A673 (cell line): ENCODE measurements around the gene RERGL. TPM values are rescaled to one million over a fixed set of nuclear protein-coding genes. Genes with fewer than 3 reads are reported as not detected.
A peak's percentile ranks its signal among the peaks of the same experiment; 100 is the strongest.

Experiments
- Bru-seq: library from RNA; stranded (reverse); fragments of 400-500 nt; gene quantifications from one replicate; lab custom pipeline; 2021; lab: Mats Ljungman, UMichigan
- BruChase-seq, 2 experiments: library from RNA; stranded (reverse); fragments of 400-500 nt; gene quantifications; one replicate each; lab custom pipeline; 2021; lab: Mats Ljungman, UMichigan
- BruUV-seq: library from RNA; stranded (reverse); fragments of 400-500 nt; replicated peaks from 2 replicates; lab custom pipeline; 2021; lab: Mats Ljungman, UMichigan
- CTCF ChIA-PET: fragments of 300-600 bp; sonication (Branson Sonifier 250); formaldehyde crosslinking; loops from one replicate; lab custom pipeline; 2022; ENCODE audit warnings: antibody characterized with exemption; lab: Charles Lee
- POLR2A ChIA-PET: fragments of 300-600 bp; sonication (Branson Sonifier 250); formaldehyde crosslinking; loops from one replicate; lab custom pipeline; 2022; ENCODE audit warnings: antibody characterized with exemption; ENCODE audit not compliant: low non-redundant PET; lab: Charles Lee
- DNase-seq: peaks from one replicate; pipeline ENCODE4 v3.0.0-alpha.2; 2015; ENCODE audit warnings: low spot score
- H3K27ac ChIP-seq: fragments of 200-600 bp; sonication (generic); 2 replicates; pipeline ENCODE4 v1.5.1; 2016; ENCODE audit warnings: mixed run types, low read depth, mild to moderate bottlenecking, mixed read lengths, antibody characterized with exemption, low read length; ENCODE audit not compliant: poor library complexity, severe bottlenecking
- H3K27me3 ChIP-seq: fragments of 200-600 bp; sonication (generic); replicated peaks from 2 replicates; pipeline ENCODE4 v1.6.1; 2017; ENCODE audit warnings: mixed run types, low read depth, mild to moderate bottlenecking, mixed read lengths, antibody characterized with exemption, low read length; ENCODE audit not compliant: insufficient read depth, poor library complexity
- H3K36me3 ChIP-seq: fragments of 200-600 bp; sonication (generic); 2 replicates; pipeline ENCODE4 v1.6.1; 2016; ENCODE audit warnings: mixed run types, mild to moderate bottlenecking, mixed read lengths, antibody characterized with exemption, low read length; ENCODE audit not compliant: insufficient read depth, poor library complexity, severe bottlenecking
- H3K4me1 ChIP-seq: fragments of 200-600 bp; sonication (generic); 2 replicates; pipeline ENCODE4 v1.6.1; 2017; ENCODE audit warnings: mixed run types, mild to moderate bottlenecking, mixed read lengths, antibody characterized with exemption, low read length; ENCODE audit not compliant: insufficient read depth, poor library complexity, severe bottlenecking
- H3K4me3 ChIP-seq: fragments of 200-600 bp; sonication (generic); 2 replicates; pipeline ENCODE4 v1.5.1; 2016; ENCODE audit warnings: low read depth, mixed run types, mild to moderate bottlenecking, mixed read lengths, low read length; ENCODE audit not compliant: poor library complexity, severe bottlenecking
- H3K9me3 ChIP-seq: fragments of 200-600 bp; sonication (generic); 2 replicates; pipeline ENCODE4 v1.6.1; 2016; ENCODE audit warnings: mixed run types, low read depth, mild to moderate bottlenecking, mixed read lengths, antibody characterized with exemption, low read length; ENCODE audit not compliant: poor library complexity, severe bottlenecking
- EZH2 ChIP-seq: fragments of 200-600 bp; sonication (generic); IDR thresholded peaks from 2 replicates; pipeline ENCODE4 v1.6.1; 2017; ENCODE audit warnings: borderline replicate concordance, low read depth, mild to moderate bottlenecking, mixed read lengths, antibody characterized with exemption, low read length; ENCODE audit not compliant: poor library complexity, severe bottlenecking
- intact Hi-C: fragments of 100-400 bp; cut with micrococcal nuclease; formaldehyde crosslinking; loops from one replicate; pipeline ENCODE4 v1.10.0; 2022; ENCODE audit not compliant: unreplicated experiment
- long read RNA-seq: library from polyadenylated mRNA; stranded (forward); transcript quantifications from one replicate; pipeline ENCODE4 v2.0.0, GENCODE V29; 2022
- total RNA-seq: library from RNA; stranded (reverse); gene quantifications from 2 replicates; pipeline ENCODE4 v1.2.3, GENCODE V29; 2021
- TF ChIP-seq, protein P1 (sequence below): fragments of 300-800, 200-600 bp; sonication (generic); conservative IDR thresholded peaks from 2 replicates; pipeline ENCODE4 v1.5.1; 2017; ENCODE audit warnings: low read depth, mild to moderate bottlenecking, antibody characterized with exemption, low read length, moderate library complexity, mixed read lengths

Gene RERGL, protein sequence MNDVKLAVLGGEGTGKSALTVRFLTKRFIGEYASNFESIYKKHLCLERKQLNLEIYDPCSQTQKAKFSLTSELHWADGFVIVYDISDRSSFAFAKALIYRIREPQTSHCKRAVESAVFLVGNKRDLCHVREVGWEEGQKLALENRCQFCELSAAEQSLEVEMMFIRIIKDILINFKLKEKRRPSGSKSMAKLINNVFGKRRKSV
- total RNA-seq (not detected in 2 replicates), Bru-seq, nascent RNA (not detected), BruChase-seq, experiment 1, labeled RNA remaining after a 2-hour chase (percentile 17 among the genes with signal in this experiment), BruChase-seq, experiment 2, labeled RNA remaining after a 6-hour chase (not detected)
- long read RNA-seq = 0 reads

- DNase-seq = no peak
- no peaks in the 10 kb centered on the region for H3K4me1 ChIP-seq
- no peak within 1 kb of the TSS for H3K27ac ChIP-seq
- H3K9me3 ChIP-seq = no peaks in the 10 kb centered on the region
- no peaks in the 10 kb centered on the region for H3K27me3 ChIP-seq
- intact Hi-C loops = no loop called here
- H3K36me3 ChIP-seq = no peaks in the 10 kb centered on the region
- BruUV-seq = no TSS peak
- TF ChIP-seq, protein P1, sequence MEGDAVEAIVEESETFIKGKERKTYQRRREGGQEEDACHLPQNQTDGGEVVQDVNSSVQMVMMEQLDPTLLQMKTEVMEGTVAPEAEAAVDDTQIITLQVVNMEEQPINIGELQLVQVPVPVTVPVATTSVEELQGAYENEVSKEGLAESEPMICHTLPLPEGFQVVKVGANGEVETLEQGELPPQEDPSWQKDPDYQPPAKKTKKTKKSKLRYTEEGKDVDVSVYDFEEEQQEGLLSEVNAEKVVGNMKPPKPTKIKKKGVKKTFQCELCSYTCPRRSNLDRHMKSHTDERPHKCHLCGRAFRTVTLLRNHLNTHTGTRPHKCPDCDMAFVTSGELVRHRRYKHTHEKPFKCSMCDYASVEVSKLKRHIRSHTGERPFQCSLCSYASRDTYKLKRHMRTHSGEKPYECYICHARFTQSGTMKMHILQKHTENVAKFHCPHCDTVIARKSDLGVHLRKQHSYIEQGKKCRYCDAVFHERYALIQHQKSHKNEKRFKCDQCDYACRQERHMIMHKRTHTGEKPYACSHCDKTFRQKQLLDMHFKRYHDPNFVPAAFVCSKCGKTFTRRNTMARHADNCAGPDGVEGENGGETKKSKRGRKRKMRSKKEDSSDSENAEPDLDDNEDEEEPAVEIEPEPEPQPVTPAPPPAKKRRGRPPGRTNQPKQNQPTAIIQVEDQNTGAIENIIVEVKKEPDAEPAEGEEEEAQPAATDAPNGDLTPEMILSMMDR = no peak
- TF ChIP-seq EZH2 = no peak
- H3K4me3 ChIP-seq = no peak within 1 kb of the TSS
- ChIA-PET POLR2A (no interaction called here), CTCF (no interaction called here)
These were observed at the start of gene RERGL for GRCh38 chr12:18090093-18090492. Gene RERGL (minus strand): TSS chr12:18090193. CDS start chr12:18090140, 53 bp downstream.

DNA sequence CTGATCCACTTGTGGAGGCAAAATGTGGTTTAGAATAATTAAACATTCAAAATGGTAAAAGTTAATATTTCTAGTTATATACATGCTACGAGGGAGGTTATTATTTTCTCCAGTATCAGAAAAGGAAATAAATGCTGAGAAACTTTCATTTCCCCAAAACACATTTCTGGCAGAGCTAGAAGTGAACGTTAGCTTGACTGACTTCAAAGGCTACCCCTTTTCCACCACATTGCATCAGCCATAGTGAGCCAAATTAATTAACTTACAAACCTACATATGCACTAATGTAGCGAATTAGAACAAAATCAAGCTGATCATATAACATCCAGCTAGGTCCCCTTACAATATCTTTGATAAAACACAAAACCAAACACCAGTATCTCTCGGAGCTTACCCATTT lies 49.3 kb upstream of the RERGL start:
- ChIA-PET CTCF (no interaction called here), POLR2A (no interaction called here)
- Histone ChIP-seq H3K4me3 (no peak overlapping the region), H3K36me3 (no peaks in the 10 kb centered on the region), H3K9me3 (no peaks in the 10 kb centered on the region), H3K27me3 (no peaks in the 10 kb centered on the region), H3K27ac (no peak overlapping the region), H3K4me1 (peaks cover 5% of the 10 kb centered on the region)
- BruUV-seq = no TSS peak
- DNase-seq = no peak
- TF ChIP-seq, protein P1 = no peak
- no peak for TF ChIP-seq EZH2
- intact Hi-C loops = no loop called here

- Histone ChIP-seq H3K36me3 (no peaks in the 10 kb centered on the region), H3K27ac (no peak overlapping the region), H3K4me3 (no peak overlapping the region), H3K27me3 (no peaks in the 10 kb centered on the region), H3K4me1 (no peaks in the 10 kb centered on the region), H3K9me3 (no peaks in the 10 kb centered on the region)
- CTCF ChIA-PET = no interaction called here
- POLR2A ChIA-PET = no interaction called here
- intact Hi-C loops = no loop called here
- TF ChIP-seq, protein P1 = no peak
- TF ChIP-seq EZH2 = no peak
- BruUV-seq = no TSS peak
- DNase-seq = no peak
These were observed 45.5 kb upstream of the RERGL start for GRCh38 chr12:18135509-18135908.
